Peyer's patch (tissue), 4 donors: ENCODE results near the gene PTPRM. TPM values are rescaled to one million over a fixed set of nuclear protein-coding genes. Genes with fewer than 3 reads are reported as not detected.
"Not testable (repeated sequence)": the region's sequence is repeated elsewhere in the genome, so short reads cannot be mapped to it uniquely, and the experiment has no call there.

Experiments
- DNase-seq, 3 donors: peaks; one replicate each; pipeline ENCODE4 v3.0.0-alpha.2; 2017 to 2019
- H3K27ac ChIP-seq, 4 donors: fragments of 200-600 bp; sonication (generic); one replicate each; pipeline ENCODE4 v1.5.1; 2016 to 2019
- H3K27me3 ChIP-seq, 2 donors: fragments of 200-600 bp; sonication (generic); one replicate each; pipeline ENCODE4 v1.5.1; 2019
- H3K36me3 ChIP-seq, 3 donors: fragments of 200-600 bp; sonication (generic); one replicate each; pipeline ENCODE4 v1.5.1; 2016 to 2019
- H3K4me1 ChIP-seq, 4 donors: fragments of 200-600 bp; sonication (generic); one replicate each; pipeline ENCODE4 v1.5.1; 2016 to 2019
- H3K4me3 ChIP-seq, 4 donors: fragments of 200-600 bp; sonication (generic); 1 replicate in 3 of 4; 2 replicates in 1 of 4; pipeline ENCODE4 v1.5.1; 2016 to 2019; ENCODE audit warnings: mild to moderate bottlenecking in 1 of 4
- H3K9me3 ChIP-seq, 4 donors: fragments of 200-600 bp; sonication (generic); one replicate each; pipeline ENCODE4 v1.5.1; 2016 to 2019; ENCODE audit warnings: mild to moderate bottlenecking in 1 of 4
- POLR2A ChIP-seq, 2 donors: fragments of 450-650 bp; IDR thresholded peaks; one replicate each; pipeline ENCODE4 v1.5.1; 2017; ENCODE audit warnings: antibody characterized with exemption in 2 of 2, mild to moderate bottlenecking in 2 of 2, moderate library complexity in 2 of 2
- total RNA-seq, 4 donors: library from RNA; depleted of rRNA; stranded (reverse); fragments of >200 nt; gene quantifications; one replicate each; pipeline ENCODE4 v1.1.0, GENCODE V29; 2016
- TF ChIP-seq, protein P1 (sequence below), 6 experiments: fragments of 450-650 bp in 4 of 6; fragments of 200-600 bp in 2 of 6; sonication (generic) in 1 of 6; IDR thresholded peaks; one replicate each; pipeline ENCODE4 v1.5.1; 2017 to 2019; ENCODE audit warnings: antibody characterized with exemption in 6 of 6, mild to moderate bottlenecking in 3 of 6, moderate library complexity in 1 of 6

Gene PTPRM
- total RNA-seq, 4 donors from 2014 or later, result 39.6 to 211 (median 80.3) TPM

DNA sequence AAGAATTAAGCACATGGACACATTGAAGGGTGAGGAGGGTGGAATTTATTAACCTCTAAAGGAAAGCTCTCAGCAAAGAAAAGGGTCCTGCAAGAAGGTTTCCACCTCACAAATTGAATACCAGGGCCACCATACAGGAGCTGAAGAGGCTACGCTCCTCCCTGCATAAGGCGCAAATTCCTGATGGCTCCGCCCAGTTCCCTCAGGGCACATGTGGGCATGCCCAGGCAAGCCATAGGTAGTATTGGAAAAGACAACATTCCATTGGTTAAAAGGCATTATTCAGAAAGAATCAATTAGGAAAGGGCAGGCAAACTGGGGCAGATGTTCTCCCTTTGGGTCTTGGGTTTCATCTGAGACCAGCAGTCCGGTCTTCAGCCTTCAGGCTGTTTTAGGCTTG, 161.2 kb downstream of the PTPRM start:
- Histone ChIP-seq H3K9me3 (no peaks in the 10 kb centered on the region), H3K4me3 (no peak overlapping the region), H3K4me1 (no peaks in the 10 kb centered on the region), H3K27me3 (no peaks in the 10 kb centered on the region), H3K36me3 (no peaks in the 10 kb centered on the region), H3K27ac (no peak overlapping the region)
- DNase-seq, result no peak
- no peak for TF ChIP-seq POLR2A (IDR thresholded peaks at IDR 0.05)
- TF ChIP-seq, protein P1, sequence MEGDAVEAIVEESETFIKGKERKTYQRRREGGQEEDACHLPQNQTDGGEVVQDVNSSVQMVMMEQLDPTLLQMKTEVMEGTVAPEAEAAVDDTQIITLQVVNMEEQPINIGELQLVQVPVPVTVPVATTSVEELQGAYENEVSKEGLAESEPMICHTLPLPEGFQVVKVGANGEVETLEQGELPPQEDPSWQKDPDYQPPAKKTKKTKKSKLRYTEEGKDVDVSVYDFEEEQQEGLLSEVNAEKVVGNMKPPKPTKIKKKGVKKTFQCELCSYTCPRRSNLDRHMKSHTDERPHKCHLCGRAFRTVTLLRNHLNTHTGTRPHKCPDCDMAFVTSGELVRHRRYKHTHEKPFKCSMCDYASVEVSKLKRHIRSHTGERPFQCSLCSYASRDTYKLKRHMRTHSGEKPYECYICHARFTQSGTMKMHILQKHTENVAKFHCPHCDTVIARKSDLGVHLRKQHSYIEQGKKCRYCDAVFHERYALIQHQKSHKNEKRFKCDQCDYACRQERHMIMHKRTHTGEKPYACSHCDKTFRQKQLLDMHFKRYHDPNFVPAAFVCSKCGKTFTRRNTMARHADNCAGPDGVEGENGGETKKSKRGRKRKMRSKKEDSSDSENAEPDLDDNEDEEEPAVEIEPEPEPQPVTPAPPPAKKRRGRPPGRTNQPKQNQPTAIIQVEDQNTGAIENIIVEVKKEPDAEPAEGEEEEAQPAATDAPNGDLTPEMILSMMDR (IDR thresholded peaks at IDR 0.05), result no peak

DNA sequence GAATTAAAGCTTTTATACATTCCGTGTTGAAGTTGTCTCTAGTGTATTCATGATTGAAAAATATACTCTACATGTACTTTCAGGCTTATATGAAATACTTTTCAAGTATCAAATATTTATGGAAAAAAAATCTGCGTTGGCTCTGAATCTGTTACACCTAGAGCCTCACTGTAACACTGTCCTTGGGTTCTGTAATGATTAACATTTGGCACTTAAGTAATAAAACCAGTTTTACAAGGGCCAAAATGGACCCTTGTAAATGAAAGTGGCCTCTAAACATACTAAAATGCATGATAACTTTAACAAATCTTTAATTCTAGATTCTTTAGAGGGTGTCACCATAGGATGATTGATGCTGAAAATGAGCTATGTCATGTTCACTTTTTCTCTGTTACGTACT, 162.8 kb downstream of the PTPRM start:
- H3K4me1 ChIP-seq, result no peaks in the 10 kb centered on the region
- DNase-seq, result no peak

DNA sequence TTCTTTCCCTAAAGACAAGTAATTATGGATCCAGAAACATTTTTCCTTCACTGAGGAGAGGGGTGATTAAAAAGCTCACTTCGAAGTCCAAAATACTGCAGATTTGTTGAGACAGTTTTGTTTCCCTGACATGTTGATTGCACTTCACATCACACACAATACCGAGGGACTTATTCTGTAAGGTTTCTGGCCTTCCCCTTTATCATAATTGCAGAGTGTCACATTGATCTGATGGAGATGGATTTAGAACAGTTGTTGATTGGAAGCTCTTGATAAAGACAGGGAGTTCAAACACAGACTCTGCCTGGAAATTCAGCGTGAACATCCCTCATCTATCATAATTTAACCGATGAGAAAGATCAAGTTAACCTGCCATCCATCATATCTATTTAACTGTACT, 163.6 kb downstream of the PTPRM start:
- no peak for TF ChIP-seq POLR2A (IDR thresholded peaks at IDR 0.05)
- TF ChIP-seq, protein P1 (IDR thresholded peaks at IDR 0.05), result no peak
- no peak for DNase-seq
- Histone ChIP-seq H3K27ac (no peak overlapping the region), H3K4me1 (no peaks in the 10 kb centered on the region), H3K4me3 (no peak overlapping the region), H3K9me3 (no peaks in the 10 kb centered on the region), H3K36me3 (no peaks in the 10 kb centered on the region), H3K27me3 (no peaks in the 10 kb centered on the region)

More for the DNA sequence above, 162.8 kb downstream of the PTPRM start:
- H3K4me3 ChIP-seq, result no peak overlapping the region
- no peaks in the 10 kb centered on the region for H3K36me3 ChIP-seq
- no peaks in the 10 kb centered on the region for H3K27me3 ChIP-seq
- TF ChIP-seq, protein P1 (IDR thresholded peaks at IDR 0.05), result no peak
- TF ChIP-seq POLR2A (IDR thresholded peaks at IDR 0.05), result no peak
- no peak overlapping the region for H3K27ac ChIP-seq
- H3K9me3 ChIP-seq, result no peaks in the 10 kb centered on the region

- no peak for TF ChIP-seq POLR2A (IDR thresholded peaks at IDR 0.05)
- TF ChIP-seq, protein P1 (IDR thresholded peaks at IDR 0.05), result no peak
- H3K4me3 ChIP-seq, result no peak overlapping the region
- H3K4me1 ChIP-seq, result no peaks in the 10 kb centered on the region
- no peaks in the 10 kb centered on the region for H3K36me3 ChIP-seq
- no peaks in the 10 kb centered on the region for H3K9me3 ChIP-seq
- no peak overlapping the region for H3K27ac ChIP-seq
- H3K27me3 ChIP-seq, result no peaks in the 10 kb centered on the region
- DNase-seq, result no peak
These were observed 166.5 kb downstream of the PTPRM start for GRCh38 chr18:7733642-7734041.

- Histone ChIP-seq H3K27ac (no peak overlapping the region), H3K36me3 (no peaks in the 10 kb centered on the region), H3K4me1 (no peaks in the 10 kb centered on the region), H3K27me3 (no peaks in the 10 kb centered on the region), H3K9me3 (no peaks in the 10 kb centered on the region), H3K4me3 (no peak overlapping the region)
- no peak for DNase-seq
- TF ChIP-seq POLR2A (IDR thresholded peaks at IDR 0.05), result no peak
- TF ChIP-seq, protein P1 (IDR thresholded peaks at IDR 0.05), result peak in 2 of 6 experiments; percentile 14 to 29
These were observed 168.1 kb downstream of the PTPRM start for GRCh38 chr18:7735196-7735595.

GRCh38 chr18:7735626-7736175, 168.6 kb downstream of the PTPRM start:
- no peak overlapping the region for H3K4me3 ChIP-seq
- no peak overlapping the region for H3K27ac ChIP-seq
- no peaks in the 10 kb centered on the region for H3K9me3 ChIP-seq
- no peaks in the 10 kb centered on the region for H3K4me1 ChIP-seq
- no peaks in the 10 kb centered on the region for H3K27me3 ChIP-seq
- no peak for DNase-seq
- TF ChIP-seq POLR2A (IDR thresholded peaks at IDR 0.05), result no peak
- H3K36me3 ChIP-seq, result no peaks in the 10 kb centered on the region

- not testable (repeated sequence) for H3K27me3 ChIP-seq, H3K9me3 ChIP-seq, H3K36me3 ChIP-seq, H3K4me3 ChIP-seq, H3K4me1 ChIP-seq, DNase-seq, H3K27ac ChIP-seq
These were observed 169.4 kb downstream of the PTPRM start for GRCh38 chr18:7736526-7736925.
